ENCODE measurements around the gene CDH15. TPM values are rescaled to one million over a fixed set of nuclear protein-coding genes. Genes with fewer than 3 reads are reported as not detected.
A peak's percentile ranks its signal among the peaks of the same experiment; 100 is the strongest.

CDH15 gene
- total and polyA plus RNA-seq, 9 donors = 121 to 276 (median 171) TPM

DNA sequence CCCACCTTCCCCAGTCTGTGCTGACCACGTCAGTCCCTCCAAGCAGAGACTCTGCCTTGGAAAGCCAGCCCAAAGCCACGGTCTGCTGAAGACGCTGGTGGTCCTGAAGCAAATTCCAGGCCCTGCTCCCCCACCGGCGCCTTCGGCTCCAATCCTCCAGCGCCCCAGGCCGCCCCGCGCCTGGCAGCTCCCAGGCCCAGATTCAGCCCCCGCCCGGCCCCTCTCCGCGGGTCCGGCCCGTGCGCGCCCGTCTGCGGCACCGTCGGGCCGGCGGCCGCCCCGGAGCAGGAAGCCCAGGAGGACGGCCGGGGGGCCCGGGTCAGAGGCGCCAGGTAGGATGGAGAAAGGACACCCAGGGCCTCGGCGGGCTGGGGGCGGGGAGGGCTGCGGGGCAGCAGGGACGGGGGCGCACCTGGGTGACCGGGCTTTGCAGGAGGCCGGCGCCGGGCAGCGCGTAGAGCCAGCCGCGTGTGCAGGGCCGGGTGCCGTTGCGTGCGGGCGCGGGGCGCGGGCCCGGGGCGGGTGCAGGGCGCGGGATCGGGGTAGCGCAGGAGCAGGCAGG lies 29.4 kb downstream of the CDH15 start:
- Histone ChIP-seq H3K36me3 (ENCODE audit: control insufficient read depth, insufficient read depth, low read length) (peaks cover 3% of the 10 kb centered on the region), H3K27ac (ENCODE audit: low read length) (no peak overlapping the region), H3K9me3 (replicated peaks; ENCODE audit: control insufficient read depth, low read depth, low read length) (no peaks in the 10 kb centered on the region), H3K4me3 (ENCODE audit: low read length) (no peak overlapping the region), H3K27me3 (ENCODE audit: control insufficient read depth, insufficient read depth, low read length) (peaks cover 54% of the 10 kb centered on the region), H3K4me1 (ENCODE audit: control insufficient read depth, insufficient read depth, low read length) (peaks cover 19% of the 10 kb centered on the region)
- no peak for DNase-seq
- WGBS (ENCODE audit: insufficient coverage) = 1% methylated on average over 58 of the region's 58 CpGs

DNA sequence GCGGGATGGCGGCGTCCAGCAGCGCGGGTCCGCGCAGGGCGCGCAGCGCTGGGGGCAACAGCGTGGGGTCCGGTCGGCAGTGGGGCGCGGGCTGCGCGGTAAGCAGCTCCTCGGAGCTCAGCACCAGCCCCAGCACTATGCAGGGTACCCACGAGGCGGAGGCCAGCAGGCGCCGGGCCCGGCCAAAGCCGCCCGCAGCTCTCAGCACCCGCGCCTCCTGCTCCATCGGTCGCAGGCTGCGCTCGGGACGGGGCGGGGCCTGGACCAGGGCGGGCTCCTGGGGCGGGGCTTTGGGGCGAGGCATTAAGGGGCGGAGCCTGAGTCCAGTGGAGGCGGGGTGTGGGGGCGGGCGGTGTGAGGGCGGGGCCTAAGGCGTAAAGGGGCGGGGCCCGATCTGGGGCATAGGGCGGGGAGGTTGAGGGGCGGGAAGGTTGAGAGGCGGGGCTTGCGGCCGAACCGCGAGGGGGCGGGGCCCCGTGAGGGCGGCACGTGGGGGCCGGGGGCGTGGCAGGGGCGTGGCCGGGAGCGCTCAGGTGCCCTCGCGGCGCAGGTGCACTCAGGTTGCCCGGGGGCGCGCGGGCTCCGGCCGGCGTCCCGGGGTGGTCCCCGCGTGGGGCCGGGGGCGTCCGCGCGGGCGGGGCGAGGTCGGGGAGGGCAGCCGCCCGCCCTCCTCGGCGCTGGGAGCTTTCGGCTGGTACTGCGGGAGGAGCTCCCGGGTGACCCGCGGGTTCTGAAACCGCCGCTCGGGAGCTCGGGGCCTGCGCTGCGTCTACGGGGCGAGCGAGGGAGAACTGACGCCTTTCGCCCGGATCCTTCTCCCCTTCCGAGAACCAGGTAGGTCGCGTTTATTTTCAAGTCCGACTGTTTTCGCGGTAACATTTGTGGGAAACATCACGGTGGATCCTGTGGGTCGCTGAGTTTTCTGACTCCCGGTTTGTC lies 30.2 kb downstream of the CDH15 start:
- Histone ChIP-seq H3K27ac (ENCODE audit: low read length) (no peak overlapping the region), H3K9me3 (replicated peaks; ENCODE audit: control insufficient read depth, low read depth, low read length) (no peaks in the 10 kb centered on the region), H3K27me3 (ENCODE audit: control insufficient read depth, insufficient read depth, low read length) (peaks cover 54% of the 10 kb centered on the region), H3K36me3 (ENCODE audit: control insufficient read depth, insufficient read depth, low read length) (no peaks in the 10 kb centered on the region), H3K4me3 (ENCODE audit: low read length) (no peak overlapping the region), H3K4me1 (ENCODE audit: control insufficient read depth, insufficient read depth, low read length) (peaks cover 19% of the 10 kb centered on the region)
- DNase-seq = no peak
- WGBS (ENCODE audit: insufficient coverage) = under 1% methylated on average over 99 of the region's 111 CpGs

GRCh38 chr16:89202422-89203215 lies 31.1 kb downstream of the CDH15 start:
- no peak overlapping the region for H3K27ac ChIP-seq (ENCODE audit: low read length)
- peaks cover 54% of the 10 kb centered on the region for H3K27me3 ChIP-seq (ENCODE audit: control insufficient read depth, insufficient read depth, low read length)
- no peaks in the 10 kb centered on the region for H3K36me3 ChIP-seq (ENCODE audit: control insufficient read depth, insufficient read depth, low read length)
- H3K4me1 ChIP-seq (ENCODE audit: control insufficient read depth, insufficient read depth, low read length) = peaks cover 18% of the 10 kb centered on the region
- H3K4me3 ChIP-seq (ENCODE audit: low read length) = no peak overlapping the region
- no peaks in the 10 kb centered on the region for H3K9me3 ChIP-seq (replicated peaks; ENCODE audit: control insufficient read depth, low read depth, low read length)
- DNase-seq = no peak
- WGBS (ENCODE audit: insufficient coverage) = 37% methylated on average over 44 of the region's 49 CpGs

- DNase-seq = no peak
- H3K4me3 ChIP-seq (ENCODE audit: low read length) = no peak overlapping the region
- WGBS (ENCODE audit: insufficient coverage) = no CpG with 5 or more reads among the region's 4 CpGs
- H3K27ac ChIP-seq (ENCODE audit: low read length) = no peak overlapping the region
- no peaks in the 10 kb centered on the region for H3K4me1 ChIP-seq (ENCODE audit: control insufficient read depth, insufficient read depth, low read length)
- H3K27me3 ChIP-seq (ENCODE audit: control insufficient read depth, insufficient read depth, low read length) = peaks cover 16% of the 10 kb centered on the region
- no peaks in the 10 kb centered on the region for H3K36me3 ChIP-seq (ENCODE audit: control insufficient read depth, insufficient read depth, low read length)
- H3K9me3 ChIP-seq (replicated peaks; ENCODE audit: control insufficient read depth, low read depth, low read length) = no peaks in the 10 kb centered on the region
These were observed 36.4 kb downstream of the CDH15 start for GRCh38 chr16:89207993-89208392.

GRCh38 chr16:89209522-89210044 lies 38.0 kb downstream of the CDH15 start:
- Histone ChIP-seq H3K9me3 (replicated peaks; ENCODE audit: control insufficient read depth, low read depth, low read length) (no peaks in the 10 kb centered on the region), H3K27me3 (ENCODE audit: control insufficient read depth, insufficient read depth, low read length) (peaks cover 11% of the 10 kb centered on the region), H3K36me3 (ENCODE audit: control insufficient read depth, insufficient read depth, low read length) (no peaks in the 10 kb centered on the region), H3K27ac (ENCODE audit: low read length) (no peak overlapping the region), H3K4me3 (ENCODE audit: low read length) (no peak overlapping the region), H3K4me1 (ENCODE audit: control insufficient read depth, insufficient read depth, low read length) (no peaks in the 10 kb centered on the region)
- WGBS (ENCODE audit: insufficient coverage) = 73% methylated on average over 15 of the region's 15 CpGs
- no peak for DNase-seq

DNA sequence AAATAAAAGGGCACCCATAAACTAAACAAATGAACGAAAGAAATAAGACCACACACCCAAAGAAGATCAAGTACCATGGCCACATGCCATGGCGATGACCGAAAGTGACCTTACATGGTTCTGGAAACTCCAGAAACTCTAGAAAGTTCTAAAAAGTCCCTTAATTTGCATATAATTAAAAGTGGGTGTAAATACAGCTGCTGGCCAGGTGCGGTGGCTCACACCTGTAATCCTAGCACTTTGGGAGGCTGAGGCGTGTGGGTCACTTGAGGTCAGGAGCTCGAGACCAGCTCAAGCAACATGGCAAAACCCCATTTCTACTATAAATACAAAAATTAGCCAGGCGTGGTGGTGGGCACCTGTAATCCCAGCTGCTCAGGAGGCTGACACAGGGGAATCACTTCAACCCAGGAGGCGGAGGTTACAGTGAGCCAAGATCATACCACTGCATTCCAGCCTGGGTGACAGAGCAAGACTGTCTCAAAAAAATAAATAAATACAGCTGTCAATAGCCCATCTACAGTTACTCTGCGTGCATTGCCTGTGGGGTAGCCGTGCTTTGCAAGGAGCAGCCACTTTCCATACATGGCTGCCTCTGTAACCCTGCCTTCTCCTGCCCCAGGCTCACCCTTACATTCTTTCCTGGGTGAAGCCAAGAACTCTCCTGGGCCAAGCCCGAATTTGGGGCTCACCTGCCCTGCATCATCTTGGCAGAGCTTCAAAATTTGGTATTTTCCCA lies 38.8 kb downstream of the CDH15 start:
- H3K4me3 ChIP-seq (ENCODE audit: low read length) = no peak overlapping the region
- H3K27ac ChIP-seq (ENCODE audit: low read length) = no peak overlapping the region
- H3K4me1 ChIP-seq (ENCODE audit: control insufficient read depth, insufficient read depth, low read length) = no peaks in the 10 kb centered on the region
- peaks cover 6% of the 10 kb centered on the region for H3K27me3 ChIP-seq (ENCODE audit: control insufficient read depth, insufficient read depth, low read length)
- no peaks in the 10 kb centered on the region for H3K36me3 ChIP-seq (ENCODE audit: control insufficient read depth, insufficient read depth, low read length)
- 48% methylated on average over 3 of the region's 11 CpGs for WGBS (ENCODE audit: insufficient coverage)
- no peak for DNase-seq
- H3K9me3 ChIP-seq (replicated peaks; ENCODE audit: control insufficient read depth, low read depth, low read length) = no peaks in the 10 kb centered on the region

DNA sequence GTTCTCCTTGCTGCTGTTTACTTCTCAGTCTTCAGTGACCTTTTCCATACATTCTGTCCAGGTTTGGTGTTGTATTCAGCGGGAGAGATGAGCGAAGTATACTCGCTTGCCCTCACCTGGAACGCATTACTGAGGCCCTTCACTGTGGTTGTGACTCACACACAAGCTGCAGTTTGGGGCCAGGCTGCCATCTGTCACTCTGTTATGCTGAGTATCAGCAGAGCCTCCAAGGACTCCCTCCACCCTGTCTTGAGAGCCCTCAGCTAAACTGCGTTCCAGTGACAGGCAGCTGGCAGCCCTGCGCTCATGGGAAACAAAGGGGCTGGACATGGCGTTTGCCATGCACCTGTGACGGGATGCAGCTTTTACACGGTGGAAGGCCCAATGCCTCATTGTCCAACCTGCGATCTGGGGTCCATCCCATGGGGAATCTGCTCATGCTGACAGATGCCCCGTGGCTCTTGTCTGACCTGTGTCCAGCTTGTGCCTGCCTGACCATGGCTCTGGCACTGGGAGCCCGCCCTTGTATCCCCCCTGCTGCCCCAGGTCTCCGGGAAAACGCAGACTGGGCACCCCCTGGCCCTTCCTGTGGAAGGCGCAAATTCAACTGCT lies 39.5 kb downstream of the CDH15 start:
- no peak for DNase-seq
- H3K27me3 ChIP-seq (ENCODE audit: control insufficient read depth, insufficient read depth, low read length) = peaks cover 6% of the 10 kb centered on the region
- H3K4me3 ChIP-seq (ENCODE audit: low read length) = no peak overlapping the region
- no peaks in the 10 kb centered on the region for H3K36me3 ChIP-seq (ENCODE audit: control insufficient read depth, insufficient read depth, low read length)
- 38% methylated on average over 8 of the region's 15 CpGs for WGBS (ENCODE audit: insufficient coverage)
- H3K27ac ChIP-seq (ENCODE audit: low read length) = no peak overlapping the region
- peaks cover 2% of the 10 kb centered on the region for H3K4me1 ChIP-seq (ENCODE audit: control insufficient read depth, insufficient read depth, low read length)
- H3K9me3 ChIP-seq (replicated peaks; ENCODE audit: control insufficient read depth, low read depth, low read length) = no peaks in the 10 kb centered on the region

GRCh38 chr16:89216315-89217137 lies 45.0 kb downstream of the CDH15 start:
- Histone ChIP-seq H3K4me1 (ENCODE audit: control insufficient read depth, insufficient read depth, low read length) (peaks cover 12% of the 10 kb centered on the region), H3K4me3 (ENCODE audit: low read length) (peak overlapping the region; percentile 96), H3K9me3 (replicated peaks; ENCODE audit: control insufficient read depth, low read depth, low read length) (no peaks in the 10 kb centered on the region), H3K27ac (ENCODE audit: low read length) (peak overlapping the region; percentile 96), H3K27me3 (ENCODE audit: control insufficient read depth, insufficient read depth, low read length) (no peaks in the 10 kb centered on the region), H3K36me3 (ENCODE audit: control insufficient read depth, insufficient read depth, low read length) (peaks cover 15% of the 10 kb centered on the region)
- DNase-seq = peak; percentile 88
- WGBS (ENCODE audit: insufficient coverage) = 3% methylated on average over 18 of the region's 25 CpGs

GRCh38 chr16:89217138-89217387 lies 45.5 kb downstream of the CDH15 start:
- H3K9me3 ChIP-seq (replicated peaks; ENCODE audit: control insufficient read depth, low read depth, low read length) = no peaks in the 10 kb centered on the region
- no peak for DNase-seq
- peak overlapping the region; percentile 96 for H3K27ac ChIP-seq (ENCODE audit: low read length)
- H3K27me3 ChIP-seq (ENCODE audit: control insufficient read depth, insufficient read depth, low read length) = no peaks in the 10 kb centered on the region
- H3K4me3 ChIP-seq (ENCODE audit: low read length) = peak overlapping the region; percentile 96
- peaks cover 12% of the 10 kb centered on the region for H3K4me1 ChIP-seq (ENCODE audit: control insufficient read depth, insufficient read depth, low read length)
- WGBS (ENCODE audit: insufficient coverage) = 0% methylated on average over 7 of the region's 11 CpGs
- H3K36me3 ChIP-seq (ENCODE audit: control insufficient read depth, insufficient read depth, low read length) = peaks cover 20% of the 10 kb centered on the region

All from muscle of leg (tissue), 11 donors.